H9 (cell line): Measurements from ENCODE around the gene OSBPL10. TPM values are rescaled to one million over a fixed set of nuclear protein-coding genes. Genes with fewer than 3 reads are reported as not detected.

Source experiments
- DNase-seq: peaks from one replicate; pipeline ENCODE4 v3.0.0-alpha.2; 2017
- H2AFZ ChIP-seq: one replicate; pipeline ENCODE4 v1.6.1; 2013; ENCODE audit warnings: mild to moderate bottlenecking, low read length, control low read depth, moderate library complexity
- H2AK5ac ChIP-seq: 2 replicates; pipeline ENCODE4 v1.6.1; 2013; ENCODE audit warnings: low read length, control low read depth, mixed read lengths; ENCODE audit not compliant: insufficient read length
- H2BK120ac ChIP-seq: one replicate; pipeline ENCODE4 v1.6.1; 2013; ENCODE audit warnings: low read depth, mild to moderate bottlenecking, low read length, control low read depth, inconsistent platforms; ENCODE audit not compliant: poor library complexity, severe bottlenecking
- H2BK12ac ChIP-seq: 2 replicates; pipeline ENCODE4 v1.6.1; 2013; ENCODE audit warnings: low read length, control low read depth, mixed read lengths, low read depth; ENCODE audit not compliant: insufficient read length
- H2BK15ac ChIP-seq: 2 replicates; pipeline ENCODE4 v1.6.1; 2013; ENCODE audit warnings: low read depth, low read length, control low read depth
- H2BK20ac ChIP-seq: one replicate; pipeline ENCODE4 v1.6.1; 2013; ENCODE audit warnings: low read depth, mild to moderate bottlenecking, low read length, control low read depth, inconsistent platforms; ENCODE audit not compliant: poor library complexity, severe bottlenecking
- H2BK5ac ChIP-seq: 2 replicates; pipeline ENCODE4 v1.6.1; 2013; ENCODE audit warnings: low read length, control low read depth, mixed read lengths; ENCODE audit not compliant: insufficient read length
- H3K14ac ChIP-seq: 2 replicates; pipeline ENCODE4 v1.6.1; 2013; ENCODE audit warnings: low read length, control low read depth; ENCODE audit not compliant: insufficient read depth
- H3K18ac ChIP-seq: 2 replicates; pipeline ENCODE4 v1.6.1; 2013; ENCODE audit warnings: low read depth, mild to moderate bottlenecking, mixed read lengths, low read length, control low read depth; ENCODE audit not compliant: insufficient read length
- H3K23ac ChIP-seq: 2 replicates; pipeline ENCODE4 v1.6.1; 2013; ENCODE audit warnings: low read length, control low read depth, mixed read lengths, low read depth; ENCODE audit not compliant: insufficient read length
- H3K23me2 ChIP-seq: 2 replicates; pipeline ENCODE4 v1.6.1; 2013; ENCODE audit warnings: low read depth, mild to moderate bottlenecking, mixed read lengths, low read length, control low read depth; ENCODE audit not compliant: insufficient read length, poor library complexity, severe bottlenecking
- H3K27ac ChIP-seq: 2 replicates; pipeline ENCODE4 v1.5.1; 2013; ENCODE audit warnings: low read length, control low read depth, mixed read lengths, low read depth; ENCODE audit not compliant: insufficient read length
- H3K27me3 ChIP-seq: 2 replicates; pipeline ENCODE4 v1.6.1; 2013; ENCODE audit warnings: low read length, control low read depth, inconsistent platforms; ENCODE audit not compliant: insufficient read depth
- H3K4ac ChIP-seq: 2 replicates; pipeline ENCODE4 v1.6.1; 2013; ENCODE audit warnings: low read depth, mild to moderate bottlenecking, control low read depth, inconsistent platforms, low read length, moderate library complexity
- H3K4me1 ChIP-seq: 2 replicates; pipeline ENCODE4 v1.6.1; 2013; ENCODE audit warnings: low read length, control low read depth, inconsistent platforms; ENCODE audit not compliant: insufficient read depth
- H3K4me2 ChIP-seq: 2 replicates; pipeline ENCODE4 v1.6.1; 2013; ENCODE audit warnings: low read length, control low read depth, mixed read lengths; ENCODE audit not compliant: insufficient read length, insufficient read depth
- H3K56ac ChIP-seq: 2 replicates; pipeline ENCODE4 v1.6.1; 2013; ENCODE audit warnings: low read depth, mild to moderate bottlenecking, mixed read lengths, low read length, control low read depth; ENCODE audit not compliant: insufficient read length
- H3K79me1 ChIP-seq: 2 replicates; pipeline ENCODE4 v1.6.1; 2013; ENCODE audit warnings: low read depth, mild to moderate bottlenecking, moderate library complexity, low read length, control low read depth, inconsistent platforms; ENCODE audit not compliant: insufficient read depth, poor library complexity, severe bottlenecking
- H3K79me2 ChIP-seq: 2 replicates; pipeline ENCODE4 v1.6.1; 2013; ENCODE audit warnings: low read length, control low read depth, inconsistent platforms; ENCODE audit not compliant: insufficient read depth
- H3K9ac ChIP-seq: 2 replicates; pipeline ENCODE4 v1.6.1; 2013; ENCODE audit warnings: low read length, control low read depth, mixed read lengths; ENCODE audit not compliant: insufficient read length; ENCODE audit errors: extremely low read depth
- H3K9me3 ChIP-seq: one replicate; pipeline ENCODE4 v1.6.1; 2013; ENCODE audit warnings: low read depth, low read length, inconsistent platforms; ENCODE audit not compliant: control insufficient read depth
- H3T11ph ChIP-seq: one replicate; pipeline ENCODE4 v1.6.1; 2013; ENCODE audit warnings: mild to moderate bottlenecking, low read length, control low read depth, inconsistent platforms
- H4K20me1 ChIP-seq: one replicate; pipeline ENCODE4 v1.6.1; 2013; ENCODE audit not compliant: control insufficient read depth, insufficient read length, insufficient read depth
- H4K5ac ChIP-seq: 2 replicates; pipeline ENCODE4 v1.6.1; 2013; ENCODE audit warnings: low read depth, mild to moderate bottlenecking, mixed read lengths, low read length, control low read depth; ENCODE audit not compliant: insufficient read length
- H4K8ac ChIP-seq: replicated peaks from 2 replicates; pipeline ENCODE4 v1.6.1; 2013; ENCODE audit warnings: low read length, control low read depth, mixed read lengths, low read depth; ENCODE audit not compliant: insufficient read length
- H4K91ac ChIP-seq: 2 replicates; pipeline ENCODE4 v1.6.1; 2013; ENCODE audit warnings: low read depth, mild to moderate bottlenecking, moderate library complexity, mixed read lengths, low read length, control low read depth; ENCODE audit not compliant: insufficient read length
- H3K27ac Mint-ChIP-seq, 3 experiments: 2 replicates in 2 of 3; 3 replicates in 1 of 3; pipeline ENCODE4 v1.8.0; 2020 to 2021; ENCODE audit warnings: mixed read lengths in 3 of 3, mild to moderate bottlenecking in 1 of 3, moderate library complexity in 1 of 3
- H3K27me3 Mint-ChIP-seq: 2 replicates; pipeline ENCODE4 v1.8.0; 2021; ENCODE audit warnings: low read depth, mild to moderate bottlenecking, moderate library complexity, mixed read lengths
- H3K36me3 Mint-ChIP-seq, 3 experiments: 2 replicates in 2 of 3; 3 replicates in 1 of 3; pipeline ENCODE4 v1.8.0; 2020 to 2021; ENCODE audit warnings: low read depth in 3 of 3, mixed read lengths in 3 of 3; ENCODE audit not compliant: insufficient read depth in 1 of 3
- H3K4me1 Mint-ChIP-seq, 2 experiments: 2 replicates each; pipeline ENCODE4 v1.8.0; 2020; ENCODE audit warnings: mixed read lengths in 2 of 2
- H3K4me3 Mint-ChIP-seq, 2 experiments: 2 replicates in 1 of 2; 3 replicates in 1 of 2; pipeline ENCODE4 v1.8.0; 2020 to 2021; ENCODE audit warnings: mild to moderate bottlenecking in 2 of 2, mixed read lengths in 2 of 2, moderate library complexity in 1 of 2
- H3K9me3 Mint-ChIP-seq, 2 experiments: 2 replicates in 1 of 2; 3 replicates in 1 of 2; pipeline ENCODE4 v1.8.0; 2020; ENCODE audit warnings: mild to moderate bottlenecking in 2 of 2, mixed read lengths in 2 of 2, moderate library complexity in 1 of 2
- CTCF ChIP-seq: fragments of 200-600 bp; sonication (generic); conservative IDR thresholded peaks from 3 replicates; pipeline ENCODE4 v1.8.0; 2021; ENCODE audit warnings: antibody characterized with exemption, mild to moderate bottlenecking
- WGBS: extraction: QIAGEN DNeasy Blood & Tissue Kit; methylation state at CpG from one replicate; pipeline ENCODE4 v1.1.7; 2013; ENCODE audit warnings: missing lambda C conversion rate, low lambda C conversion rate, mixed read lengths; ENCODE audit not compliant: insufficient read length; ENCODE audit errors: extremely low coverage; 5-methylcytosine and 5-hydroxymethylcytosine counted together
- total RNA-seq: library from RNA; stranded (reverse); gene quantifications from 2 replicates; pipeline ENCODE4 v1.2.1, GENCODE V29; 2021

The OSBPL10 gene
- total RNA-seq, 1 experiment from 2014 or later: 42.7 TPM

- Histone ChIP-seq H3K4me1 (peaks cover 2% of the 10 kb centered on the region; the same call in 1 of the 2 replicates), H4K20me1 (no peaks in the 10 kb centered on the region), H2BK5ac (no peak overlapping the region), H2BK15ac (no peak overlapping the region), H2BK120ac (no peak overlapping the region), H3K14ac (no peak overlapping the region), H3K9me3 (no peaks in the 10 kb centered on the region), H4K5ac (no peak overlapping the region), H2BK20ac (no peak overlapping the region), H3K18ac (no peak overlapping the region), H2AFZ (no peak overlapping the region), H2BK12ac (no peak overlapping the region), H3K9ac (no peak overlapping the region), H3K23me2 (no peaks in the 10 kb centered on the region), H3K4me2 (no peak overlapping the region), H3K79me1 (peaks cover 5% of the 10 kb centered on the region), H3K23ac (no peak overlapping the region), H4K91ac (no peak overlapping the region), H2AK5ac (no peak overlapping the region), H3K79me2 (no peaks in the 10 kb centered on the region; the same call in 1 of the 2 replicates), H3K27me3 (no peaks in the 10 kb centered on the region), H4K8ac (no peak overlapping the region), H3K56ac (no peak overlapping the region), H3K27ac (no peak overlapping the region), H3T11ph (no peak overlapping the region), H3K4ac (no peak overlapping the region)
- WGBS: no CpG with 5 or more reads among the region's 4 CpGs
- Mint-ChIP-seq H3K27me3 (no peaks in the 10 kb centered on the region; the same call in 1 of the 2 replicates), H3K36me3 (peaks cover 0 to 6% (median 2%) of the 10 kb centered on the region in 3 experiments; a peak in 4 of 7 replicates), H3K9me3 (no peaks in the 10 kb centered on the region), H3K4me1 (peaks cover 20 to 25% of the 10 kb centered on the region in 2 experiments), H3K27ac (no peak overlapping the region), H3K4me3 (no peak overlapping the region)
- no peak for DNase-seq
- TF ChIP-seq CTCF: no peak
Measured at GRCh38 chr3:31831591-31831990, 149.5 kb downstream of the OSBPL10 start.
